Chondrocyte (in vitro differentiated cells): ENCODE data around the gene PLPP4. TPM values are rescaled to one million over a fixed set of nuclear protein-coding genes. Genes with fewer than 3 reads are reported as not detected.

Experiments
- DNase-seq: peaks from one replicate; pipeline ENCODE4 v3.0.0; 2021; ENCODE audit warnings: mixed read lengths, low spot score
- H3K27ac Mint-ChIP-seq: one replicate; pipeline ENCODE4 v1.8.0; 2021; ENCODE audit warnings: mild to moderate bottlenecking, moderate library complexity, mixed read lengths; ENCODE audit not compliant: unreplicated experiment
- H3K27me3 Mint-ChIP-seq: 2 replicates; pipeline ENCODE4 v1.8.0; 2021; ENCODE audit warnings: low read depth, mixed read lengths
- H3K36me3 Mint-ChIP-seq: 2 replicates; pipeline ENCODE4 v1.8.0; 2021; ENCODE audit warnings: low read depth, mixed read lengths
- H3K4me1 Mint-ChIP-seq: 2 replicates; pipeline ENCODE4 v1.8.0; 2021; ENCODE audit warnings: low read depth, mild to moderate bottlenecking, mixed read lengths
- H3K4me3 Mint-ChIP-seq: one replicate; pipeline ENCODE4 v1.8.0; 2021; ENCODE audit warnings: mild to moderate bottlenecking, moderate library complexity, mixed read lengths; ENCODE audit not compliant: unreplicated experiment
- H3K9me3 Mint-ChIP-seq: 2 replicates; pipeline ENCODE4 v1.8.0; 2021; ENCODE audit warnings: low read depth, mixed read lengths
- CTCF ChIP-seq: fragments of 200-600 bp; sonication (generic); IDR thresholded peaks from 2 replicates; pipeline ENCODE4 v1.5.0; 2021; ENCODE audit warnings: antibody characterized with exemption, mild to moderate bottlenecking, moderate library complexity
- total RNA-seq: library from RNA; stranded (reverse); gene quantifications from 3 replicates; pipeline ENCODE4 v1.2.1, GENCODE V29; 2021

The PLPP4 gene
- total RNA-seq, 1 donor from 2014 or later, result 3.0 TPM

GRCh38 chr10:120490288-120490687 is 33.3 kb downstream of the PLPP4 start:
- Mint-ChIP-seq H3K36me3 (no peaks in the 10 kb centered on the region), H3K4me3 (no peak overlapping the region), H3K4me1 (no peaks in the 10 kb centered on the region), H3K27me3 (no peaks in the 10 kb centered on the region), H3K9me3 (no peaks in the 10 kb centered on the region), H3K27ac (no peak overlapping the region)
- no peak for TF ChIP-seq CTCF
- no peak for DNase-seq

GRCh38 chr10:120492346-120492745 is 35.3 kb downstream of the PLPP4 start:
- DNase-seq, result no peak
- H3K27me3 Mint-ChIP-seq, result no peaks in the 10 kb centered on the region
- no peak overlapping the region for H3K4me3 Mint-ChIP-seq
- no peaks in the 10 kb centered on the region for H3K4me1 Mint-ChIP-seq
- TF ChIP-seq CTCF, result no peak
- no peaks in the 10 kb centered on the region for H3K9me3 Mint-ChIP-seq
- H3K36me3 Mint-ChIP-seq, result no peaks in the 10 kb centered on the region
- no peak overlapping the region for H3K27ac Mint-ChIP-seq

GRCh38 chr10:120493411-120494312 is 36.6 kb downstream of the PLPP4 start:
- Mint-ChIP-seq H3K4me1 (no peaks in the 10 kb centered on the region), H3K27ac (no peak overlapping the region), H3K4me3 (no peak overlapping the region), H3K27me3 (no peaks in the 10 kb centered on the region), H3K9me3 (no peaks in the 10 kb centered on the region), H3K36me3 (no peaks in the 10 kb centered on the region)
- no peak for DNase-seq
- no peak for TF ChIP-seq CTCF

- H3K4me3 Mint-ChIP-seq, result no peak overlapping the region
- TF ChIP-seq CTCF, result no peak
- H3K4me1 Mint-ChIP-seq, result no peaks in the 10 kb centered on the region
- no peaks in the 10 kb centered on the region for H3K27me3 Mint-ChIP-seq
- no peak overlapping the region for H3K27ac Mint-ChIP-seq
- no peak for DNase-seq
- no peaks in the 10 kb centered on the region for H3K9me3 Mint-ChIP-seq
- H3K36me3 Mint-ChIP-seq, result no peaks in the 10 kb centered on the region
Measured at GRCh38 chr10:120494313-120494710, 37.3 kb downstream of the PLPP4 start.

- H3K36me3 Mint-ChIP-seq, result no peaks in the 10 kb centered on the region
- H3K27me3 Mint-ChIP-seq, result no peaks in the 10 kb centered on the region
- no peak overlapping the region for H3K27ac Mint-ChIP-seq
- DNase-seq, result no peak
- no peak for TF ChIP-seq CTCF
- H3K4me3 Mint-ChIP-seq, result no peak overlapping the region
- no peaks in the 10 kb centered on the region for H3K9me3 Mint-ChIP-seq
- H3K4me1 Mint-ChIP-seq, result no peaks in the 10 kb centered on the region
Measured at GRCh38 chr10:120495226-120496009, 38.4 kb downstream of the PLPP4 start.
